Measurements from ENCODE around the gene TAAR1.
"Not testable (repeated sequence)": the region's sequence is repeated elsewhere in the genome, so short reads cannot be mapped to it uniquely, and the experiment has no call there.

The TAAR1 gene, protein sequence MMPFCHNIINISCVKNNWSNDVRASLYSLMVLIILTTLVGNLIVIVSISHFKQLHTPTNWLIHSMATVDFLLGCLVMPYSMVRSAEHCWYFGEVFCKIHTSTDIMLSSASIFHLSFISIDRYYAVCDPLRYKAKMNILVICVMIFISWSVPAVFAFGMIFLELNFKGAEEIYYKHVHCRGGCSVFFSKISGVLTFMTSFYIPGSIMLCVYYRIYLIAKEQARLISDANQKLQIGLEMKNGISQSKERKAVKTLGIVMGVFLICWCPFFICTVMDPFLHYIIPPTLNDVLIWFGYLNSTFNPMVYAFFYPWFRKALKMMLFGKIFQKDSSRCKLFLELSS

DNA sequence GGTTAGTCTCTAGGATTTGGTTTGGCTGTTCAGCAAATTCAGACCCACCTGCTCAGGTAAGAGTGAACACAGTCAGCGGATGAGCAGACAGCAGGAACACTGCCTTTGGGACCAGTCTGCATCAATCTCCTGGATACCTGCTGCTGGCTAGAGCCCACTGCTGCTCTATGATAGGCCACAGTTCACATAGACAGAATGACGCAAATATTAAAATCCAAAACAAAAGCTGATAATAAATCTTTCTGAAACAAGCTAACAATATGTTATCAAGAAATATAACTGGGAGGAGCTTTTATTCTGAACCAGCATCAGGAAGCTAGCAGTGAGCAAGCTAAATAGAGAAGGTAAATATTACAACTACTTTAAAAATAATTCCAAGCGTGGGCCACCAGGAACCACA, at the start of gene TAAR1:
Gene TAAR1 (minus strand): TSS at position 101 of the 400 bp plus-strand sequence. CDS start 13,179 bp downstream, outside the sequence.
- H3K4me3 ChIP-seq (ENCODE audit: insufficient read depth, low read length, poor library complexity, severe bottlenecking), result no peak within 1 kb of the TSS
- H2AFZ ChIP-seq (ENCODE audit: low read depth, low read length, severe bottlenecking), result no peak within 1 kb of the TSS
- no peak within 1 kb of the TSS for H3K9ac ChIP-seq (ENCODE audit: low read length)
- no peaks in the 10 kb centered on the region for H3F3A ChIP-seq (ENCODE audit: insufficient read depth)
- no peak for TF ChIP-seq EZH2phosphoT487 (conservative IDR thresholded peaks at IDR 0.05; ENCODE audit: low read length)
- TF ChIP-seq, protein P1, sequence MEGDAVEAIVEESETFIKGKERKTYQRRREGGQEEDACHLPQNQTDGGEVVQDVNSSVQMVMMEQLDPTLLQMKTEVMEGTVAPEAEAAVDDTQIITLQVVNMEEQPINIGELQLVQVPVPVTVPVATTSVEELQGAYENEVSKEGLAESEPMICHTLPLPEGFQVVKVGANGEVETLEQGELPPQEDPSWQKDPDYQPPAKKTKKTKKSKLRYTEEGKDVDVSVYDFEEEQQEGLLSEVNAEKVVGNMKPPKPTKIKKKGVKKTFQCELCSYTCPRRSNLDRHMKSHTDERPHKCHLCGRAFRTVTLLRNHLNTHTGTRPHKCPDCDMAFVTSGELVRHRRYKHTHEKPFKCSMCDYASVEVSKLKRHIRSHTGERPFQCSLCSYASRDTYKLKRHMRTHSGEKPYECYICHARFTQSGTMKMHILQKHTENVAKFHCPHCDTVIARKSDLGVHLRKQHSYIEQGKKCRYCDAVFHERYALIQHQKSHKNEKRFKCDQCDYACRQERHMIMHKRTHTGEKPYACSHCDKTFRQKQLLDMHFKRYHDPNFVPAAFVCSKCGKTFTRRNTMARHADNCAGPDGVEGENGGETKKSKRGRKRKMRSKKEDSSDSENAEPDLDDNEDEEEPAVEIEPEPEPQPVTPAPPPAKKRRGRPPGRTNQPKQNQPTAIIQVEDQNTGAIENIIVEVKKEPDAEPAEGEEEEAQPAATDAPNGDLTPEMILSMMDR (IDR thresholded peaks at IDR 0.05; ENCODE audit: insufficient read depth, low read length, poor library complexity, severe bottlenecking), result no peak
- no peaks in the 10 kb centered on the region for H3K36me3 ChIP-seq (ENCODE audit: low read length)
- no peaks in the 10 kb centered on the region for H3K79me2 ChIP-seq (ENCODE audit: insufficient read depth, low read length)
- H3K4me2 ChIP-seq (ENCODE audit: low read depth, low read length, poor library complexity, severe bottlenecking), result no peak within 1 kb of the TSS
- H3K27ac ChIP-seq (ENCODE audit: low read depth, low read length), result no peak within 1 kb of the TSS
- no peaks in the 10 kb centered on the region for H3K9me3 ChIP-seq (ENCODE audit: insufficient read depth, low read length)
- no peaks in the 10 kb centered on the region for H4K20me1 ChIP-seq (ENCODE audit: low read depth, low read length)
- H3K27me3 ChIP-seq (ENCODE audit: low read length), result no peaks in the 10 kb centered on the region
- H3K9me2 ChIP-seq (replicated peaks; ENCODE audit: insufficient read depth, low read length), result no peaks in the 10 kb centered on the region

DNA sequence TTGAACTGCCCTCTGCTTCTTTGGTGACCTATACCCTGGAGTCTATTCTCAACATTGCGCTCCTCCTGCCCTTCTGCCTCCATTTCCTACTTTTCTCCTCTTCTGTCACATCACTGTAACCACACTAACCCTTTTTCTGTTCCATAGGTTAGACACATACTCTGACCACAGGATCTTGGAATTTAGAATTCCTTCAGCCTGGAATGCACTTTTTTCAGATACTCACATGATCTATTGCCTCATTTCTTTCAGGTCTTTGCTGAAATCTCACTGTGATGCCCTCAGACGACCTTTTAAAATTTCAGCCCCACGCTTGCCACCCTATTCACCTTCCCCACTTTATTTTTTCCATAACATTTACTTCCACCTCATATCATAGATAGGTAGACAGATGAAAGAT, 49.8 kb upstream of the TAAR1 start:
- TF ChIP-seq EZH2phosphoT487 (conservative IDR thresholded peaks at IDR 0.05; ENCODE audit: low read length), result no peak
- TF ChIP-seq, protein P1 (IDR thresholded peaks at IDR 0.05; ENCODE audit: insufficient read depth, low read length, poor library complexity, severe bottlenecking), result no peak
- no peak overlapping the region for H2AFZ ChIP-seq (ENCODE audit: low read depth, low read length, severe bottlenecking)
- no peaks in the 10 kb centered on the region for H3K9me2 ChIP-seq (replicated peaks; ENCODE audit: insufficient read depth, low read length)
- H3K27me3 ChIP-seq (ENCODE audit: low read length), result no peaks in the 10 kb centered on the region
- H3F3A ChIP-seq (ENCODE audit: insufficient read depth), result no peaks in the 10 kb centered on the region
- no peaks in the 10 kb centered on the region for H3K36me3 ChIP-seq (ENCODE audit: low read length)
- no peak overlapping the region for H3K27ac ChIP-seq (ENCODE audit: low read depth, low read length)
- no peaks in the 10 kb centered on the region for H4K20me1 ChIP-seq (ENCODE audit: low read depth, low read length)
- H3K9me3 ChIP-seq (ENCODE audit: insufficient read depth, low read length), result no peaks in the 10 kb centered on the region
- H3K4me3 ChIP-seq (ENCODE audit: insufficient read depth, low read length, poor library complexity, severe bottlenecking), result no peak overlapping the region
- H3K4me2 ChIP-seq (ENCODE audit: low read depth, low read length, poor library complexity, severe bottlenecking), result no peak overlapping the region
- H3K79me2 ChIP-seq (ENCODE audit: insufficient read depth, low read length), result no peaks in the 10 kb centered on the region
- H3K9ac ChIP-seq (ENCODE audit: low read length), result no peak overlapping the region

DNA sequence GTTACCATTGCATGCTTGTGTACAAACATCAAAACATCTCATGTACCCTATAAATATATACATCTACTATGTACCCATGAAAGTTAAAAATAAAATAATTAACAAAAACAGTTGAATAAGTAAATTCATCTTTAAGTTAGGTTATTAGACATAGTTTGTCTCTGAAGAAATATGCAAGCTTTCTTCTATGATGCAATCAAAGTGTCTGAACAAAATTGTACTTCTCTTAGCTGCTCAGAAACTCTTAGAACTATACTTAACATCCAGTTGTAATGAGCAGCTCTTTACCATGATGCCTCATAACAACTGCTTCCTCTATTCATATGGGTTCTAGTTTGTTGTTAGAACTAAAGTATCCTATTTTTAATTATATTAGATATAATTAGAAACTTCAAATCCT, 49.0 kb upstream of the TAAR1 start:
- H3K27me3 ChIP-seq (ENCODE audit: low read length), result no peaks in the 10 kb centered on the region
- no peaks in the 10 kb centered on the region for H3K9me3 ChIP-seq (ENCODE audit: insufficient read depth, low read length)
- H3K4me2 ChIP-seq (ENCODE audit: low read depth, low read length, poor library complexity, severe bottlenecking), result no peak overlapping the region
- no peak overlapping the region for H3K9ac ChIP-seq (ENCODE audit: low read length)
- no peak overlapping the region for H3K4me3 ChIP-seq (ENCODE audit: insufficient read depth, low read length, poor library complexity, severe bottlenecking)
- no peak overlapping the region for H2AFZ ChIP-seq (ENCODE audit: low read depth, low read length, severe bottlenecking)
- no peaks in the 10 kb centered on the region for H3K9me2 ChIP-seq (replicated peaks; ENCODE audit: insufficient read depth, low read length)
- H3K36me3 ChIP-seq (ENCODE audit: low read length), result no peaks in the 10 kb centered on the region
- H4K20me1 ChIP-seq (ENCODE audit: low read depth, low read length), result no peaks in the 10 kb centered on the region
- no peaks in the 10 kb centered on the region for H3K79me2 ChIP-seq (ENCODE audit: insufficient read depth, low read length)
- no peak for TF ChIP-seq EZH2phosphoT487 (conservative IDR thresholded peaks at IDR 0.05; ENCODE audit: low read length)
- TF ChIP-seq, protein P1 (IDR thresholded peaks at IDR 0.05; ENCODE audit: insufficient read depth, low read length, poor library complexity, severe bottlenecking), result no peak
- H3K27ac ChIP-seq (ENCODE audit: low read depth, low read length), result no peak overlapping the region
- H3F3A ChIP-seq (ENCODE audit: insufficient read depth), result no peaks in the 10 kb centered on the region

DNA sequence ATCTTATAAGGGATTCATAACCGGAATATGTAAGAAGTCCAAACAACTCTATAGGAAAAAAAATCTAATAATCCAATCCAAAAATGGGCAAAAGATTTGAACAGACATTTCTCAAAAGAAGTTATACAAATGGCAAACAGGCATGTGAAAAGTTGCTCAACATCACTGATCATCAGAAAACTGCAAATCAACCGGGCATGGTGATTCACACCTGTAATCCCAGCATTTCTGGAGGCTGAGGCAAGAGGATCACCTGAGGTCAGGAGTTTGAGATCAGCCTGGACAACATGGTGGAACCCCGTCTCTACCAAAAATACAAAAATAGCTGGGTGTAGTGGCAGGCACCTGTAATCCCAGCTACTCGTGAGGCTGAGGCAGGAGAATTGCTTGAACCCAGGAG, 47.8 kb upstream of the TAAR1 start:
- not testable (repeated sequence) for H3F3A ChIP-seq (ENCODE audit: insufficient read depth); H3K36me3 ChIP-seq (ENCODE audit: low read length); H3K9me3 ChIP-seq (ENCODE audit: insufficient read depth, low read length); H3K9me2 ChIP-seq (replicated peaks; ENCODE audit: insufficient read depth, low read length); H2AFZ ChIP-seq (ENCODE audit: low read depth, low read length, severe bottlenecking); H3K4me3 ChIP-seq (ENCODE audit: insufficient read depth, low read length, poor library complexity, severe bottlenecking); H3K27ac ChIP-seq (ENCODE audit: low read depth, low read length); H3K4me2 ChIP-seq (ENCODE audit: low read depth, low read length, poor library complexity, severe bottlenecking); H3K9ac ChIP-seq (ENCODE audit: low read length); H3K27me3 ChIP-seq (ENCODE audit: low read length); H3K79me2 ChIP-seq (ENCODE audit: insufficient read depth, low read length); H4K20me1 ChIP-seq (ENCODE audit: low read depth, low read length)

Data from SU-DHL-6 (cell line).